HG03108 (cell line): ENCODE results near the gene TGFB1I1.
"Not testable (repeated sequence)": the region's sequence is repeated elsewhere in the genome, so short reads cannot be mapped to it uniquely, and the experiment has no call there.

ENCODE experiments used
- ATAC-seq: cut with Tn5 transposase; IDR thresholded peaks from one replicate; pipeline ENCODE4 v1.9.1; 2021; ENCODE audit warnings: moderate library complexity; ENCODE audit not compliant: unreplicated experiment

The TGFB1I1 gene

DNA sequence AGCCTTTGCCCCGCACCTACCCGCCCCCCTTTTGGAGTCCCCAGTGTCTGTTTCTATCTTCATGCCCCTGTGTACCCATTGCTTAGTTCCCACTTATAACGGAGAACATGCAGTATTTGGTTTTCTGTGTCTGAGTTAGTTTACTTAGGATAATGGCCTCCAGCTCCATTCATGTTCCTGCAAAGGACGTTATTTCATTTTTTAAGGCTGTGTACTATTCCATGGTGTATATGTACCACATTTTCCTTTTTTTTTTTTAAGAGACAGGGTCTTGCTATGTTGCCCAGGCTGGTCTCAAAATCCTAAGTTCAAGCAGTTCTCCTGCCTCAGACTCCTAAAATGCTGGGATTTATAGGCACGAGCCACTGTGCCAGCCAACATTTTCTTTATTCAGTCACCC lies 4.1 kb upstream of the TGFB1I1 start:
- no peak for ATAC-seq

DNA sequence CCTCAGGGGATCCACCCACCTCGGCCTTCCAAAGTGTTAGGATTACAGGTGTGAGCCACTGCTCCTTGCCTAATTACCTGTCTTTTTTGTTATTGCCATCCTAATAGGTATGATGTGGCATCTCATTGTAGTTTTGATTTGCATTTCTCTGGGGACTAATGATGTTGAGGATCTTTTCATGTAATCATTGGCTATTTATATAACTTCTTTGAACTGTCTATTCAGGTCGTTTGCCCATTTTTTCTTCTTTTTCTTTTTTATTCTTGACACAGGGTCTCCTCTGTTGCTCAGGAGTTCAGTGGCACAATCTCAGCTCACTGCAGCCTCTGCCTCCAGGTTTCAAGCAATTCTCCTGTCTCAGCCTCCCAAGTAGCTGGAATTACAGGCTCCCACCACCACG lies 1.3 kb upstream of the TGFB1I1 start:
- ATAC-seq, result no peak

DNA sequence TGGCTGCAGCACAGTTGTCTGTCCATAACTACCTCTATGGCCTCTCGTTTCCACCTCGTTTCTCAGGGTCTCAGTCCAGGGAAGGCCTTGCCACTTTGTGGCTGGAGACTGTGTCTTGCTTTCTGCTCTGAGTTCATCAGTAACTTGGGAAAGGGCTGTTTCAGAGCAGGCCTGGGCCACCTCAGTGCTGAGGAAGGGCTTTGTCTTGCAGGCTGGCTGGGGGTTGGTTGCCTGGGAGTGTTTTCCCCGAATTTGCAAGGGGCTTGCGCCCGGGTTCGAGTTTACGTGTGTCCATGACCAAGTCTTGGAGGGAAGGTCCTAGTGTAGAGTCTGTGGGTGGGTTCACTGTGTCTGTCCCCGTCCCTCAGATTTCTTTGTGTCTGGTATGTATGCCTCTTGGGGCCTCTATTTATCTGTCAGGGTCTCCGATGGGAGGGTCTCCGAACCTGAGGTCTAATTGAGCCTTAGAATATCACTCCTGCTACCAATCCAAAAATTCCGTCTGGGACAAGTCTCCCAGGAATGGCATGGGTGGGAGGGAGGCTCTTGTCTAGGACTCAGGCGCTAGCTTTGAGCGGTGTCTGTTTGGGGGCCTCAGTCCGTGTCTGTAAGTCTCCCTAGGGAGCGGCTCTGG lies 594 bp upstream of the TGFB1I1 start:
- no peak for ATAC-seq

DNA sequence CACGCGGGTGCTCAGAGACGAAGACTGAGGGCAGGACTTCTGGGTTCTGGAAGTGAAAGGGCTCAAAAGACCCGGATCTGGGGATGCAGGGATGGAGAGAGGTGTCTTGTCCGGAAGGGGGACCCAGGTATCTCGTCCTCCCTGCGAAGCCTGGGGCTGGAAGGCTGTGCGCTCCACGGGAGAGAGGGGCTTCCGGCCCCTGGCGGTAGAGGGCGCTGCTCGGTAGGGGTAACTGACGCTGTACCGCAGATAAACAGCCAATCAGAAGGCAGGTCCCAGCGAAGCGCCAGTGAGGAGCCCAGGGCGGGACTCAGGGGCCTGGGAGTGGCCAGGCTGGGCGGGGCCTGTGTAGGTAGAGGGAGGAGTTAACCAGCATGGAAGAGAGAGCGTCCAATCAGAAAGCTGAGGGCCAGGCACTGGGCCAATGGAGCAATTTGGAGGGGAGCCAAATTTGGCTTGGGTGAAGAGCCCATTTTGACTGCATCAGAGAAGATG lies 804 bp downstream of the TGFB1I1 start:
- ATAC-seq, result no peak

DNA sequence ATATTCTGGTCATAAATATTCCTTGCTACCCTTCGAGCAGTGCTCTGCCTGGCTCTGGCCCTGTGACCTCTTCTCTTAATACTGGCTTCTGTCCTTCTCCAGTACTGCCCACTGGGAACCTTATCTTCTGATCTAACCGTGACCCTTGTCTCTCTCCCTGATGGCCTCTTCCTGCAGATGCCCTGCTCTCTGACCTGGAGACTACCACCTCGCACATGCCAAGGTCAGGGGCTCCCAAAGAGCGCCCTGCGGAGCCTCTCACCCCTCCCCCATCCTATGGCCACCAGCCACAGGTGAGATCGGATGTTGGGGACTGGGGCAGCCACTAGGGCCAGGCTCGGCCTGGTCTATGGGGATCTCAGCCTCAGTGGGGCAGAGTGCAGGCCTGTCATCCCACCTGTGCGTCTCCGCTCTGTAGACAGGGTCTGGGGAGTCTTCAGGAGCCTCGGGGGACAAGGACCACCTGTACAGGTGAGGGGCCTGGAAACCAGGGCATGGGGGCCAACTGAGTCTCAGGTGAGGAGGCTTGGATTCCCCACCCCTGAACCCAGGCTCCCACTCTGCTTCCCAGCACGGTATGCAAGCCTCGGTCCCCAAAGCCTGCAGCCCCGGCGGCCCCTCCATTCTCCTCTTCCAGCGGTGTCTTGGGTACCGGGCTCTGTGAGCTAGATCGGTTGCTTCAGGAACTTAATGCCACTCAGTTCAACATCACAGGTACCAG lies 1.5 kb downstream of the TGFB1I1 start:
- ATAC-seq, result no peak

DNA sequence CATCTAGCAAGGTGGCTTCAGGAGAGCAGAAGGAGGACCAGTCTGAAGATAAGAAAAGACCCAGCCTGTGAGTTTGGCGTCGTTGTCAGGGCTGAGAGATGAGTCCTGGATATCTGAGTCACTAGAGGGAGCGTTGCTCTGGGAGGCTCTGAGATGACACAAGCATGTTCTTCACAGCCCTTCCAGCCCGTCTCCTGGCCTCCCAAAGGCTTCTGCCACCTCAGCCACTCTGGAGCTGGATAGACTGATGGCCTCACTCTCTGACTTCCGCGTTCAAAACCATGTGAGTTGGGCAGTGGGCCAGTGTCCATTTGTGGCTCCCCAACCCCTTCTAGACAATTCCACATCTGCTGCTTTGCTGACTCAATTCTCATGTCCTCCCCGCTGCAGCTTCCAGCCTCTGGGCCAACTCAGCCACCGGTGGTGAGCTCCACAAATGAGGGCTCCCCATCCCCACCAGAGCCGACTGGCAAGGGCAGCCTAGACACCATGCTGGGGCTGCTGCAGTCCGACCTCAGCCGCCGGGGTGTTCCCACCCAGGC lies 2.3 kb downstream of the TGFB1I1 start:
- ATAC-seq, result no peak

DNA sequence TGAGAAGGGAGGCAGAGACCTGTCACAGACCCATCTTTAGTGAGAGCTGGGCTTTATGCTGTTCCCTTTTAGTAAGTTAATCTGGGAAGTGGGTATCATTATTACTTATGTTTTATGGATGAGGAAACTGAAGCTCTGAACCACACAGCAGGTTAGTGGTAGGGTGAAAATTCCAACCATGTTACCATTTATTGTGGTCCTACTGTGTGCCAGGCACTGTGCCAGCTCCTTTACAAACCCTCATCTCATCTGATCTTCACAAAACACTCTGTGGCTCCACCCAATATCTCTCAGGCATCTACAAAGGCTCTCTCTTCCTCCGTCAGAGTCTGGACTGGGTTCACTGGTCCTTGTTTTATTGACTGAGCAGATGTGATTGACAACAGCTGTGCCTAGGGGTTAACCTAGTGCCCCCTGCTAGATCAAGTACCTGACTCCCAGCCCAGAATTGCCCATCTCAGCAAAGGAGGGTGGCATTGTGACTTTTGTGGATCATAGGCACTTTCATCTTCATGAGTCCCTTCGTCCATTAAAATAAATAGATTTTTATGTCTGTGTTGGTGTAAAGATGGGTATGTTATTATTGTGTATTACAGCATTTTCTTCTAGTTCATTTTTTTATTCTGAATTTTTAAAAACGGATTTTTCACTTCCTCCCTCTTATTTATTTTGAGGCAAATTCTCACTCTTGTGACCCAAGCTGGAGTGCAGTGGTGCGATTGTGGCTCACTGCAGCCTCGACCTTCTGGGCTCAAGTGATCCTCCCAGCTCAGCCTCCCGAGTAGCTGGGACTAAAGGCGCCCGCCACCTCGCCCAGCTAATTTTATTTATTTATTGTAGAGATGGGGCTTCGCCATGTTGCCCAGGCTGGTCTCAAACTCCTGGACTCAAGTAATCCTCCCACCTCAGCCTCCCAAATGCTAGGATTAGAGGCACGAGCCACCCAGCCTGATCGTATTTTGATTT lies 3.1 kb downstream of the TGFB1I1 start:
- ATAC-seq, result no peak

DNA sequence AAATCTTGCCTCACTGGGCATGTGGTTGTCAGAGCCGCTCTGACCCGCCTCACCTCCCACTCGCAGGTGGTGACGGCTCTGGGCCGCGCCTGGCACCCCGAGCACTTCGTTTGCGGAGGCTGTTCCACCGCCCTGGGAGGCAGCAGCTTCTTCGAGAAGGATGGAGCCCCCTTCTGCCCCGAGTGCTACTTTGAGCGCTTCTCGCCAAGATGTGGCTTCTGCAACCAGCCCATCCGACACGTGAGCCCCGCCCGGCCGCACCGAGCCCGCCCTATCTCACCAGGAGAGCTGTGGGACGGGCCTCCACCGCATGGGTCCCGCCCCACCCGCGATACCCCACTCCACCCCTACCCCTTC lies 4.0 kb downstream of the TGFB1I1 start:
- ATAC-seq, result no peak

DNA sequence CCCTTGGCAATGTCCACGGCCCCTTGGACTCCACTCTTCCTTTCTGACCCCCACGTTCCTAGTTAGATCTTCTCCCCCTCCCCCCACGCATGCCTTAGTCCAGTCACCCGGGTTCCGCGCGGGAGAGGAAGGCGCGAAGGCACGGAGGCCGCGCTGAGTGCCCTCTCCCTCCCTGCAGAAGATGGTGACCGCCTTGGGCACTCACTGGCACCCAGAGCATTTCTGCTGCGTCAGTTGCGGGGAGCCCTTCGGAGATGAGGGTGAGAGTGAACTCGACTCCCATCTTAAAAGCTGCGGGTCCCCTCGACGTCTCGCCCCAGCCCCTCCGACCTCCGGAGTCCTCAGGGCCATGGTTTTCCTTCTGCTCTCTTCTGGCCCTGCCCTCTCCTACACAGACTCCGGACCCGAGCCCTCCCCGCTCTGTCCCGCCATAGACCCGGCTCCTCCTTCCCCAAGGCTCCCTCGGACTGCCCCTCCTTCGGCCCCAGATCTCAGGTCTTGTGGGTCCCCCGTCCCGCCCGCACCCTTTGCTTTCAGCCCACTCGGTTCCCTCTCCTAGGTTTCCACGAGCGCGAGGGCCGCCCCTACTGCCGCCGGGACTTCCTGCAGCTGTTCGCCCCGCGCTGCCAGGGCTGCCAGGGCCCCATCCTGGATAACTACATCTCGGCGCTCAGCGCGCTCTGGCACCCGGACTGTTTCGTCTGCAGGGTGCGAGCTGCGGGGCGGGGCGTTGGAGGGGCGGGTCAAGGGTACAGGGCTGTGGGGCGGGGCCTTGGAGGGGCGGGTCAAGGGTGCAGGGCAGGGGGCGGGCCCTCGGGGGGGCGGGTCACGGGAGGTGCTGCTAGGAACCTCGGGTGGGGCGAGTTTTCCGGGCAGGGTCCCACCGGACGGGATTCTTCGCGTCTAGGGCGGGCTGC lies 4.6 kb downstream of the TGFB1I1 start:
- peak; percentile 62 for ATAC-seq

DNA sequence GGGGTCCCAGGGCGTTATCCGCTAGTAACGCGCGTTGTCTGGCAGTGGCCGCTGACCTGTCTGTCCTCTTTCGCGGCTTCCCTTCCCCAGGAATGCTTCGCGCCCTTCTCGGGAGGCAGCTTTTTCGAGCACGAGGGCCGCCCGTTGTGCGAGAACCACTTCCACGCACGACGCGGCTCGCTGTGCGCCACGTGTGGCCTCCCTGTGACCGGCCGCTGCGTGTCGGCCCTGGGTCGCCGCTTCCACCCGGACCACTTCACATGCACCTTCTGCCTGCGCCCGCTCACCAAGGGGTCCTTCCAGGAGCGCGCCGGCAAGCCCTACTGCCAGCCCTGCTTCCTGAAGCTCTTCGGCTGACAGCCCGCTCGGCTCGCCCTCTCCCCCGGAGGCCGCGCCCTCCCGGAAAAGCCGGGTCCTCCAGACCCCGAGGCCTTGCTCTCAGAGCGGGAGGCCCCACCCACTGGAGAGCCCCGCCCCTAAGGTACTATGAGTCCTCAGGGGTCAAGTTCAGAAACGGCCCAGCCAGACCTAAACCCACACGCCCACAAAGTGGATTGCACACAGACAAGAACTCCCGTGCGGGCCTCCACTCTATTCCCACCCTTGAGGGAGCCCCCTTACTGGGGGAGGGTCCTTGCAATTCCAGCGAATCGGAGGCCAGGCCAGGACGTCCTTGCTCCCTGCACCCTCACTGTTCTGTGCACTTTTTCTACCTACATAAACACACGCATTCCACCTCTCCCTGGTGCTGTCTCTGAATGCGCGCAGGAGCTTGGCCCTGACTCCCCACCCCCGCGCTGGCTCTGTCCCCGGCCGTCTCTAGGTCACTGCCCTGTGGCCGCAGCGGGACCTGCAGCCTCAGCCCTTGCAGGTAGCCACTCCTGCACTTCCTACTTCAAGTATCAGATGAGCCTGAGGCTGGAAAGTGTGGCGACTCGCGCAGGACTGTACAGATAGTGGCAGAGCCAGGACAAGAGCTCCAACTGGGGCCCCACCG lies 5.6 kb downstream of the TGFB1I1 start:
- no peak for ATAC-seq

DNA sequence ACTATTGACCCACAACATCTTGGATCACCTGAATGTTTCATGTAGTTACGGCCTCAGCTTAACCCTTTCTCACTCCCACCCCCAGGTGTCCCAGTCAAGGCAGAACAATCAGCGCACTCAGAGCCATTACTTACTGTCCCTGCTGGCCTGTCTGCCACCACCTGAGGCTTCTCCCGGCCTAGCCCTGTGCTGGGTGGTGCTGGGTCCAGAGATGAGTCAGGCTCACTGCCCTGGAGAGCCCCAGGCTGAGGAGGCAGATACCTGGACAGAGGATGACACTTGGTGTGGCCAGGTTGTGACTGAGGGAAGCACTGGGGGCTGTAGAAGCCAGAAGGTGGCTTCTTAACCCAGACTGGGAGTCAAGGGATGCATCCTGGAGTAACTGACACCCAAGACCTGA lies 7.0 kb downstream of the TGFB1I1 start:
- no peak for ATAC-seq

DNA sequence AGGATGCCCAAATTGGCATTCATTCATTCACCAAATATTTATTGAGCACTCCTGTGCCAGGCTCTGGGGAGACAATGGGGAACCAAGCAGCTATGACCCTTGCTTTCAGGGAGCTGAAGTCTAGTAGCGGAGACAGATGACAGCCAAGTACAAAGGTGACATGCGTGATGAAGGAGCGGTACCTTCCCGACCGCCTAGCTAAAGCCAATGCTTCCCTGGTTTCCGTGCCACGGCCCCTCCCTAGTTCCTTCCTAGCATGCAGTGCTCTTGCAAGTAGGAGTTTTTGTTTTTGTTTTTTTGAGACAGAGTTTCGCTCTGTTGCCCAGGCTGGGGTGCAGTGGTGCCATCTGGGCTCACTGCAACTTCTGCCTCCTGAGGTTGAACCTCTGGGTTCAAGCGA lies 7.8 kb downstream of the TGFB1I1 start:
- no peak for ATAC-seq

DNA sequence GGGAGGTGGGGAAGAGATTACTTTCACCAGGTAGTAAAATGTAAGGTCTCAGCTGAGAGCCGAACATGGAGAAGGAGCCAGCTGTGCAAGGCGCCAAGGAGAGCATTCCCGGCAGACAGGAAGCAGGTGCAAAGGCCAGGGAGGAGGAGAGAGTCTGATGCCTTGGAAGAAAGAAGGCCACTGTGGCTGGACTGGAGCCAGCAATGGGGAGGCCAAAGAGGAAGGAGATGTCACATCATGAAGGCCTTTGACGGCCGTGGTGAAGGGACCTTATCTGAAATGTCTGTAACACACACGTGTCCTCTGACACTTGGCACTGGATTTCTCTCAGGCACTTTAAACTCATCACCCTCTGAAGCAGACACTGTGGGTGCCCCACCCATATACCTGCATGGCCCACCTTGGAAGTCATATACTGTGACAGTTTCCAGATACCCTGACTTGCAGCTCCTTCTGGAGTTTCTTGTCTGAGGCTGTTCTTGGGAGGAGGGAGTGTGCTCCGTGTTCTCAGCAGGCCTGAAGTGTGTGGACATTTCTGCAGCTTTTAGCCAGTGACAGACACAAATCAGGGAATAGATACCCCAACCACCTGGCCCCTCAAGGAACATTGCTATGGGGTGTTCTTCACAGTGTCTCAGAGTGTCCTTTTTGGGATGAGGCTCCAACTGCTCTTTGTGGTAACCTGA lies 9.0 kb downstream of the TGFB1I1 start:
- no peak for ATAC-seq

DNA sequence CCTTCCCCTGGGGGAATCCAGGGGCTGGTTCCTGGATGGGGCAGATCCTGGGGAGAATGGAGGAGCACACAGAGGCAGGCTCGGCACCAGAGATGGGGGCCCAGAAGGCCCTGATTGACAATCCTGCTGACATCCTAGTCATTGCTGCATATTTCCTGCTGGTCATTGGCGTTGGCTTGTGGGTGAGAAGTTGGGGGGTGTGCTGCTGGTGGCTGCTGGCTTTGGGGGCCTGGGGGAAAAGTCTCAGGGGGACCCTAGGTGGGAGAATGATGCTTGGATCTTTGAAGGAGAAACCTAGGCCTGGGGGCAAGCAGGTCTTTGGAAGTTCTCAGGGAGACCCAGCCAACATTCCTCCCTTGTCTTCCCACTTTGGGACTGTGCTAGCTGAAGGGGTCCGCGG lies 11.1 kb downstream of the TGFB1I1 start, which contains the start of gene SLC5A2:
TSS of gene SLC5A2 (plus strand) at position 43 of the 400 bp plus-strand sequence. CDS start at position 57, 14 bp downstream.
- ATAC-seq, result no peak

DNA sequence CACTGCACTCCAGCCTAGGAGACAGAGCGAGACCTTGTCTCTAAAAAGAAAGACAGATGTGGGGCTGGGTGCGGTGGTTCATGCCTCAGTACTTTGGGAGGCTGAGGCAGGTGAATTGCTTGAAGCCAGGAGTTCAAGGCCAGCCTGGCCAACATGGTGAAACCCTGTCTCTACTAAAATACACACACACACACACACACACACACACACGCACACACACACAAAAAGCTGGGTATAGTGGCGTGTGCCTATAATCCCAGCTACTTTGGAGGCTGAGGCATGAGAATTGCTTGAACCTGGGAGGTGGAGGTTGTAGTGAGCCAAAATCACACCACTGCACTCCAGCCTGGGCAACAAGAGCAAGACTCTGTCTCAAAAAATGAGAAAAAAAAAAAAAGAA lies 12.1 kb downstream of the TGFB1I1 start:
- not testable (repeated sequence) for ATAC-seq

DNA sequence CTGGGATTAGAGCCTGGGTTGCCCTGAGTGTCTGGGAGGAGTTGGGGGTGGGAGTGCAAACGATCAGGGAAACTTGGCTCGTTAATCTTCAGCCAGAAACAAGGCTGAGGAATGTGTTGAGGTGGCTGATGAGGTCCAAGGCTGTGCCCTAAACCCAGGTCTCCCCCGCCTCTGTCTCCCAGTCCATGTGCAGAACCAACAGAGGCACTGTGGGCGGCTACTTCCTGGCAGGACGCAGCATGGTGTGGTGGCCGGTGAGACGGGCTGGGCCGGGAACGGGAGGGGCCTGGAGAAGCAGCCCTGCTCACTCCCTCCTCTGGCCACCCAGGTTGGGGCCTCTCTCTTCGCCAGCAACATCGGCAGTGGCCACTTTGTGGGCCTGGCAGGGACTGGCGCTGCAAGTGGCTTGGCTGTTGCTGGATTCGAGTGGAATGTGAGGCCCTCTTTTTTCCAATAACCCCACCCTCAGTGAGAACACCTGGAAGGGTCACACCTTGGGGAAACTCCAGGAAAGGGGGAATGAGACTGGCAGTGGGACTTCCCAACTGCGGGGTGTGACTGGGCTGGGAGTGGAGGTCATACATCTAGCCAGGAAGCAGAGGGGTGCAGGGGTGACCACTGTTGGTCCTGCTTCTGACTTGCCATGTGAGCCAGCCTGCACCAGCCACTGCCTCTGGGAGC lies 12.7 kb downstream of the TGFB1I1 start:
- no peak for ATAC-seq

DNA sequence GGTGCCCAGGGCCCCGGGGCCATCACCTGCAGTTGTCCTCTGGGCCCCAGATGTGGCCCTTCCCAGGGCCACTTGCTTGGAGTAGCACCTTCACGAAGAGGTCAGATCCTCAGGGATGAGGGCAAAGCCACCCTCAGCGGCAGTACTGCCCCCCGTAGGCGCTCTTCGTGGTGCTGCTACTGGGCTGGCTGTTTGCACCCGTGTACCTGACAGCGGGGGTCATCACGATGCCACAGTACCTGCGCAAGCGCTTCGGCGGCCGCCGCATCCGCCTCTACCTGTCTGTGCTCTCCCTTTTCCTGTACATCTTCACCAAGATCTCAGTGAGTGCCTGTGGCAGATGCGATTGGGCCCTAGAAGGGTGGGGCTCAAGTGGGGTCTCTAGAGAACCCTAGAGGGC lies 13.6 kb downstream of the TGFB1I1 start:
- no peak for ATAC-seq

DNA sequence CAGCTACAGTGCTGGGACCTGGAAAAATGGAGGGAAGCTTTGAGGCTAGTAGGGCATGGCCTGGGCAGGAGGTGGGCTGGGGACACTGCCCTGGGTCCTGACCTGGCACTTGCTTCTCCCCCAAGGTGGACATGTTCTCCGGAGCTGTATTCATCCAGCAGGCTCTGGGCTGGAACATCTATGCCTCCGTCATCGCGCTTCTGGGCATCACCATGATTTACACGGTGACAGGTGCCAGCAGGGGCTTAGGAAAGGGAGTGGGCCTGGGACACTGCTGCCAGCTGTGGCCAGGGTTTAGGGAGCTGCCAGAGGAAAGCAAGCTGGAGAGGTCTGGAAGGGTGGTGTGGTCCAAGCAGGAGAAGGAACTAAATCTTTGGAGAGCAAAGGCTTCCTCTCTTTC lies 14.1 kb downstream of the TGFB1I1 start:
- ATAC-seq, result no peak
